Measurements from ENCODE around the gene CCDC177. TPM values are rescaled to one million over a fixed set of nuclear protein-coding genes. Genes with fewer than 3 reads are reported as not detected.

The CCDC177 gene
- total RNA-seq, 1 experiment from 2014 or later = 2.1 TPM

GRCh38 chr14:69594846-69595245 is 20.2 kb upstream of the CCDC177 start:
- H3K9me3 Mint-ChIP-seq = no peaks in the 10 kb centered on the region
- ATAC-seq (no peak), DNase-seq (ENCODE audit: low spot score) (no peak)
- H3K36me3 Mint-ChIP-seq = no peaks in the 10 kb centered on the region
- no peak for TF ChIP-seq CDX4 (CRISPR knock-in tag; IDR thresholded peaks at IDR 0.05; ENCODE audit: borderline replicate concordance)
- TF ChIP-seq MAX (CRISPR knock-in tag; IDR thresholded peaks at IDR 0.05) = no peak
- no peak for TF ChIP-seq ELF4 (CRISPR knock-in tag; IDR thresholded peaks at IDR 0.05; ENCODE audit: low read depth)
- no peak for TF ChIP-seq ZBTB43 (CRISPR knock-in tag; IDR thresholded peaks at IDR 0.05)
- no peak for TF ChIP-seq PRRX2 (CRISPR knock-in tag; IDR thresholded peaks at IDR 0.05)
- TF ChIP-seq ESRRA (CRISPR knock-in tag; IDR thresholded peaks at IDR 0.05; ENCODE audit: borderline replicate concordance) = no peak
- H3K4me3 Mint-ChIP-seq = no peak overlapping the region
- ChIA-PET CTCF (interaction anchor here (0.6 to 2.8 kb wide), 4 partner anchors 10 to 132 kb away, joined by 3 to 17 read pairs (median 4); partner anchors contain the start of gene CCDC177), POLR2A (no interaction called here)
- no peaks in the 10 kb centered on the region for H3K4me1 Mint-ChIP-seq
- H3K27me3 Mint-ChIP-seq (ENCODE audit: low read depth) = no peaks in the 10 kb centered on the region
- no peak overlapping the region for H3K27ac Mint-ChIP-seq

- Mint-ChIP-seq H3K27me3 (ENCODE audit: low read depth) (no peaks in the 10 kb centered on the region), H3K27ac (0 out of 2 replicates have a peak overlapping the region, but pooled peaks have one; percentile 75), H3K36me3 (no peaks in the 10 kb centered on the region), H3K4me1 (no peaks in the 10 kb centered on the region), H3K4me3 (no peak overlapping the region), H3K9me3 (no peaks in the 10 kb centered on the region)
- DNase-seq (ENCODE audit: low spot score) (no peak), ATAC-seq (no peak)
- ChIA-PET CTCF (interaction anchor here (1.0 to 2.8 kb wide), 8 partner anchors 8 to 481 kb away, joined by 3 to 17 read pairs (median 4); partner anchors contain the start of gene CCDC177), POLR2A (interaction anchor here (0.6 kb wide), 1 partner anchor 12 kb away, joined by 3 read pairs; no protein-coding TSS in a partner anchor)
- TF ChIP-seq ATF1 (CRISPR knock-in tag; IDR thresholded peaks at IDR 0.05) (no peak), E2F4 (CRISPR knock-in tag; IDR thresholded peaks at IDR 0.05; ENCODE audit: borderline replicate concordance, low read depth) (no peak), GABPB1 (CRISPR knock-in tag; IDR thresholded peaks at IDR 0.05) (no peak), ZNF219 (CRISPR knock-in tag; IDR thresholded peaks at IDR 0.05; ENCODE audit: borderline replicate concordance) (no peak), IRF1 (CRISPR knock-in tag; IDR thresholded peaks at IDR 0.05) (no peak), TEAD1 (CRISPR knock-in tag; IDR thresholded peaks at IDR 0.05) (no peak), SOX15 (CRISPR knock-in tag; IDR thresholded peaks at IDR 0.05) (no peak), GRHL2 (CRISPR knock-in tag; IDR thresholded peaks at IDR 0.05; ENCODE audit: insufficient replicate concordance, severe bottlenecking) (no peak), FOXP4 (CRISPR knock-in tag; IDR thresholded peaks at IDR 0.05) (no peak)
Observed at GRCh38 chr14:69593018-69593677, 18.5 kb upstream of the CCDC177 start.
